HG03432 (cell line): ENCODE measurements around the gene INTS13.
"Not testable (repeated sequence)": the region's sequence is repeated elsewhere in the genome, so short reads cannot be mapped to it uniquely, and the experiment has no call there.

Experiments
- ATAC-seq: cut with Tn5 transposase; IDR thresholded peaks from one replicate; pipeline ENCODE4 v1.9.1; 2021; ENCODE audit warnings: mild to moderate bottlenecking, moderate library complexity; ENCODE audit not compliant: unreplicated experiment

Gene INTS13

DNA sequence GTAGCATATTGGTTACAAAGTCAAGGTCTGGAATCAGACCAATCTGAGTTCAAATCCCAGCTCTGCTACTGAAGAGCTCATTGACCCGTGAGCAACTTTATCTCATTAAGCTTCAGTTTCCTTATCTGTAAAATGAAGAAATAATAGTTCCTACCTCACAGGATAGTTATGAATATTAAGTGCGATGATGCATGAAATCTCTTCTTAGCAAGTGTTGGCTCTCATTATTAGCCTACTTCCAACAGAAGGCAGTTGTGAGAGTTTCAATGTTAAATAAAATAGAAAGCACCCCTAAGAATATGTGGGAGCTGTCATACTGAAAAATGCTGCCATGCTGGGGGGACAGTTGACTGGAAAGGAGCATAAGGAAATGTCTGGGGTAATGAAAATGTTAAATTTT, 65.8 kb downstream of the INTS13 start:
- no peak for ATAC-seq

DNA sequence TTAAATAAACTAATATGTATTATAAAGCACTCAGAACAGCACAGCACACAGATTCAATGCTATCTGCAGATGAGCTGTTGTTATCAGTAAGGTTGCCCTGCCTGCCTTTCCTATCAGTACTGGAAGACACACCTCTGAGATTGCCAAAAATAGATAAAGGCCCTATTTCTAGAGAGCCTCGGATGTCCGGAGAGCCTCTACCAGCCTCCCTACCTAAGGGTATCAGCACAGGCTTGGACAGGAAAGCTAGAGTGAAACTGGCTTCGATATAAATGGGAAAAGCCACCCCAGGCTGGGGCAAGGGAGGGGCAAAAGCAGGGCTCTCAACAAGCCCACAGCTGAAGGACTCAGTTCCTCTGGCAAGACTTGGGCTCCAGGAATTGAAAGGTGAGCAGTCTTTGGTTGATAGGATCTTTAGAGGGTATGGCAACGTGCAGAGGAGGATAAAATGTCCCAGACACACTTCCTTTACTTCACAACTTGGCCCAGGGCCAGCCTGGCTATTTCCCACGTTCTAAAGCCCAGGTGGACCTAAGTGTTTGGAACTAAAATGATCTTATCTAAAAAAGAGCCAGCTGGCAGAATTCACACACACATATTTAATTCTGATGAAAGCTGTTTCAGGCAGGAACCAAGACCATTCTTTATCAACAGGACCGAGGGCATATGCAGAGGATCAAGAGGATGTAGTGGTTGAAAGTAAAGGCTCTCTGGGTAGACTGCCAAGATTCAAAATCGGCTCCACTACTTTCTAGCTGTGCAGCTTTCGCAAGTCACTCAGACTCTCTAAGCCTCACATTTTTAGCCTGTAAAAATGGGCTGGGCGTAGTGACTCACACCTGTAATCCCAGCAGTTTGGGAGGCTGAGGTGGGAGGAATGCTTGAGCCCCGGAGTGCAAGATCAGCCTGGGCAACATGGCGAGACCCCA, 67.0 kb downstream of the INTS13 start:
- ATAC-seq, result peak; percentile 39

DNA sequence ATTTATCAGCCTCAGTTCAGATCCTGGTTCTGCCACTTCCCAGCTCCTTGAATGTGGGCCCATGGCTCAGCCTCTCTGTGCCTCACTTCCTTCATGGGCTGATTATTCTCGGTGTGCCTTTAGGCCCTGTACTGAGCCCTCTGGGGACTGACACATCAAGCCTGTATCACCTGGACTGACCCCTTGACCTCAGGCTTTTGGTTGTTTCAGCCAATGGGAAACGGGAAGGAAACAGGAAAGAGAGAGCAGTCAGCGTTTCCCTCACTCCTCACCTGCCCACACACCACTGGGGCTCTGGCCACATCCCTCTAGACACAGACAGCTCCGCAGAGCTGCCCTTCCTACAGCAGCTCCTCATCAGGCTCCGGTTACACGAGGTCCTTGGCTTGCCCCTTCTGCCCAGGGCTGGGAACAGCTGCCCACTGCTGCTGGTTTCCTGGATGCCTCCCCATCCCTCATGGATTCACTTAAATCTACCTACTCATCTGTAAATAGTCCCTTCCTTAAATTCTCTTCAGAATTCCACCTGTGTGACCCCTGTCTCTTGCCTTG, 67.8 kb downstream of the INTS13 start:
- no peak for ATAC-seq

DNA sequence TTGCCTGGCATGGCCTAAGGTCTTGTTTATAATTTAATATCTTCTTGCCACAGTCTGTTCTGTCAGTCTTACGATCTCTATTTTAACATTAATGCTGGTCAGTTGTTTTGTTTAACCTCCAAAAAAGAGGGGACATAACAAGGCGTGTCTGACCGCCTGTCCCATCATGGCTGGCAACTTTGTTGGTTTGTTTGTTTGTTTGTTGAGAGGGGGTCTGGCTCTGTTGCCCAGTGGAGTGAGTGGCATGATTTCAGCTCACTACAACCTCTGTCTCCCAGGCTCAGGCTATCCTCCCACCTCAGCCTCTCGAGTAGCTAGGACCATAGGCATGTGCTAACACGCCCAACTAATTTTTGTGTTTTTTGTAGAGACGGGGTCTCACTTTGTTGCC, 68.7 kb downstream of the INTS13 start:
- no peak for ATAC-seq

DNA sequence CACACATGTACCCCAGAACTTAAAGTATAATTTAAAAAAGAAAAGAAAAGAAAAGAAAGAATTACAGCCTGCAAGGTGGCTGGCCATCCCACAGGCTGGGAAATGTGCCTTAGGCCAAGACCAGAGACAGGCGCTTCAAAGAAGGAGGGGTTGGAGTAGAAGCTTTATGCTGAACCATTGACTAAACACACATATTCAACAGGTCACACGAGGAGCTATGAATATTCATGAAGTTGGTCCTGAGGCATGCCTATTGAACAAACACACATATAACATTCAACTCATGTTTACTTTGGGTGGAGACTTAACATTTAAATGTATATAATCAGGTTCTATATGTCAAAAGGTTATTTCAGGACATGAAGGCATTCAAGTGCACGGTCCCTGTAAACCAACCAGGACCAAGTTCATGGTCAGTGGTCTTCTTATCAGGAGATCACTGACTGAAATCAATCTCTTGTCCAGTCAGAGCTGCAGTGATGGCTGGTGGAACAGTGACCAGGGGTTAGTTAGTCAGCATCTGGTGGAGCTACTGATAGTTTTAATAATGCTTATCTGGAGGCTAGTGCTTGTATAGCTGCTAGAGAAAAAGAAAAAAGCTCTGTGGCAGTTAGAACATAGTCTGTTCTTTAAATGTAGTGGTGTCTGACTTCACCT, 69.2 kb downstream of the INTS13 start:
- no peak for ATAC-seq

DNA sequence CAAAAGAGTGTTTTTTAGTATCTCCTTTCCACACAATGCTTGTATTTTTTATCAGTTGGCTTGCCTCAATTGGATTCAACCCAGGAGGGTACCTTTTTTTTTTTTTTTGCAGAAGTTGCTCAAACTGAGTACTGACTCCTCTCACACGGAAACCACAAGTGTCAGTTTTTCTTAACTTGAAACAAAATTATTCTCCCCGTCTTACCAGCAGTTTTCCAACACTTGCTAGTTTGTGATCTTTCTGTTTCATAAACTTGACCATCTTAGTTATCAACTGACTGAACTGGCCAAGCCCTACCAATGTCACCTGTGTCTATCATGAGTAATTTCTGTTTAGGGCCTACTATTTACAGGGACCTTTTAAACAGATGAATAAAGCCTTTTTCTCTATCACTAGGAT, 70.7 kb downstream of the INTS13 start:
- ATAC-seq, result peak; percentile 81

DNA sequence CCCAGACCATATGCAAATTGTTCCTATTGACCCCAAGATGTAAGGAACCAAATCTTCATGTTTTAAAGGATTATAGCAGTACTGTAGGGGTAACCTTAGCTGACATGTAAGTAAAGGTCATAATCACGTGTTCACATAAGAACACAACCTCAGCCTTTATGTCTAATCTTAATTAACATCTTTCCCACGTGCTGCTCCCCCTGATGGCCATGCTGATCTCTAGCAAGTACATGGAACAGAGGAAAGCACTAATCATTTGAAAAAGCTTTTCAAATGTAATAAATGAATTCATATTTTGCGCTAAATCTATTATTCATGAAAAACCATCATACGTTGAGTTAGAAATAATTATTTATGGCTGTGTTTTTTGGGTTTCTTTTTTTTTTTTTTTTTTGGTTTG, 74.3 kb downstream of the INTS13 start:
- ATAC-seq, result no peak

DNA sequence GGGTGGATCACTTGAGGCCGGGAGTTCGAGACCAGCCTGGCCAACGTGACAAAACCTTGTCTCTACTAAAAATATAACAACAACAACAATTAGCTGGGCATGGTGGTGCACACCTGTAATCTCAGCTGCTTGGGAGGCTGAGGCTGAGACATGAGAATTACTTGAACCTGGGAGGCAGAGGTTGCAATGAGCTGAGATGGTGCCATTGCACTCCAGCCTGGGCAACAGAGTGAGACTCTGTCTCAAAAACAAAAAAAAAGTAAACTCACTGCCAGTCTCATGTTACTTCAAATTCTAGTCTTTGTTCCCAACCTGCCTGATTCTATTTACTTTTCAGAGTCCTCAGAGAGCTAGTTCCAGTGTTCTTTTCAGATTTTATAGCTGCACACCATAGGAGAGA, 75.0 kb downstream of the INTS13 start:
- not testable (repeated sequence) for ATAC-seq

DNA sequence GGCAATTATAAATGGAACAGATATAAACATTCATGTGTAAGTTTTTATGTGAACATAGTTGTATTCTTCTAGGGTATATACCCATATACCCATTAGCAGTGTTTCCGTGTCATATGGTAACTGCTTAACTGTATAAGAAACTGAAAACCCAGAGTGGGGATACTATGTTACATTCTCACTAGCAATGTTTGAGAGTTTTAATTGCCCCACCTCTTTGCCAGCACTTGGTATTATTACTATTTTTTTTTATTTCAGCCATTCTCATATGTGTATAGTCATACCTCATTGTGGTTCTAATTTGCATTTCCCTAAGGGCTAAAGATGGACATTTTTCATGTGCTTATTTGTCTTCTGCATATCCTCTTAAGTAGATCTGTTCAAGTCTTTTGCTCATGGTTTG, 76.1 kb downstream of the INTS13 start:
- ATAC-seq, result no peak

DNA sequence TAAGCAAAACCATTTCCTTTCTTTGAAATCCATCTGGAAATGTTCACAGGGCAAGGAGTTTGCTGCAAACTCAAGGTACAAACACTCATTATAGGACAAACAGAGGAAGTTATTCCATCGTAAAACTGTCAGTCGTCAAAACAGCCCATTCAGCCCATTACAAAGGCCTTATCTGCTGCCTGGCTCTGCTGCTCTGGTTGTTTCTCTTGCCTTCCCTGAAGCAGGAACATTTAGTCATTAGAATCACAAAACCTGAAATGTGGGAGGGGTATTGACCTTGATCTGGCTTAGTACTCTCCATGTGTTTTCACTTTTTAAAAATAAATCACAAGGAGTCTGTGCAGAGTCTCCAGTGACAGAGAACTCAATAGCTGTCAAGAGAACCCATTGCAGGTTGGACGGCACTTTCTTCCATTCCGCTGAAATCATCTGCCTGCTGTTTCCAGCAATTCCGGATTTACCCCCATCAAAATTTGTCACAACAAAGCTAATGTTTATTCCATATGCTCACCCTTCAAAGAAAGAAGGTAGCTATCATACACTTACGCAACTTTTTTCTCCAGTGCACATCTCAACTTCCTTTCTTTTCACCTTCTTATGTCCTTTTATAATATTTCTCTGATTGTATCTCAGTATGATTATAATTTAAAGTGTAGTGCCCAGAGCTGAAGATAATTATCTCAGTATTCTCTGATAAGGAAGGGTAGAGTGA, 80.2 kb downstream of the INTS13 start:
- ATAC-seq, result no peak

DNA sequence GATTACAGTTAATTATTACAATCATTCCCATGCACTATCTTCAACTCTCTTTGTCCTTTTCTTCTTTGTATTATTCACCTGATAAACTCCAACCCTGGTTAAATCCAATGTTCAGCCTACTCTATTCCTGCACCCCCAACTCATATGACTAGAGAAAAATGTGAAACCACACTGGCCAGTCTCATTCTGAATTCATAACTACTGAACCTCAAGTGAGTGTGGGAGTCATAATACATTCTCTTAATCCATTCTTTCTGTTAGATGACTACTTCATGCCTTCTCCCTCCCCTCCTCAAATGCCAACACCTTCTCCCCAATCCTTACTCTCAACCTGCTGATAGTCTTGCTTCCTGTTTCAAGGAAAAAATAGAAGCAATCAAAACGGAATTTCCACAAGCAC, 82.4 kb downstream of the INTS13 start:
- no peak for ATAC-seq
